ENCODE measurements around the gene VEPH1. TPM values are rescaled to one million over a fixed set of nuclear protein-coding genes. Genes with fewer than 3 reads are reported as not detected.

Gene VEPH1
- total and polyA plus RNA-seq, 11 donors, result 0.40 to 0.79 (median 0.45) TPM; not detected in 6

GRCh38 chr3:157512534-157512933 is 9.3 kb upstream of the VEPH1 start:
- intact Hi-C loops (cut with DNase I), result no loop called here
- H3K27ac ChIP-seq, result no peak overlapping the region
- no peak for ATAC-seq
- H3K4me1 ChIP-seq, result no peaks in the 10 kb centered on the region
- TF ChIP-seq POLR2A (IDR thresholded peaks at IDR 0.05) (no peak), CTCF (IDR thresholded peaks at IDR 0.05) (no peak)
- DNase-seq, result peak in 1 of 5 donors; percentile 14
- H3K36me3 ChIP-seq, result no peaks in the 10 kb centered on the region
- 74 to 86% (median 83%) methylated on average over 5 of the region's 5 CpGs for WGBS, 4 donors
- H3K9me3 ChIP-seq, result no peaks in the 10 kb centered on the region
- peaks cover 0 to 1% (median 0%) of the 10 kb centered on the region in 9 donors for H3K27me3 ChIP-seq
- H3K4me3 ChIP-seq, result no peak overlapping the region

- H3K4me3 ChIP-seq, result no peak overlapping the region
- no peaks in the 10 kb centered on the region for H3K4me1 ChIP-seq
- no peaks in the 10 kb centered on the region for H3K36me3 ChIP-seq
- intact Hi-C loops (cut with DNase I), result no loop called here
- WGBS, 4 donors, result 70 to 84% (median 73%) methylated on average over 1 of the region's 1 CpG
- H3K27ac ChIP-seq, result no peak overlapping the region
- no peak for DNase-seq
- TF ChIP-seq POLR2A (IDR thresholded peaks at IDR 0.05) (no peak), CTCF (IDR thresholded peaks at IDR 0.05) (no peak)
- no peak for ATAC-seq
- H3K27me3 ChIP-seq, result peaks cover 0 to 11% (median 0%) of the 10 kb centered on the region in 9 donors
- peaks cover 0 to 2% (median 0%) of the 10 kb centered on the region in 12 donors for H3K9me3 ChIP-seq
These were observed 5.2 kb upstream of the VEPH1 start for GRCh38 chr3:157508461-157508860.

- no peak for DNase-seq
- 51 to 71% (median 62%) methylated on average over 4 of the region's 4 CpGs for WGBS, 4 donors
- Histone ChIP-seq H3K4me1 (peaks cover 0 to 14% (median 4%) of the 10 kb centered on the region in 12 donors), H3K27me3 (peaks cover 0 to 37% (median 7%) of the 10 kb centered on the region in 9 donors), H3K4me3 (no peak overlapping the region), H3K36me3 (no peaks in the 10 kb centered on the region), H3K27ac (no peak overlapping the region), H3K9me3 (peaks cover 0 to 2% (median 0%) of the 10 kb centered on the region in 12 donors)
- intact Hi-C loops (cut with DNase I), result no loop called here
- TF ChIP-seq POLR2A (IDR thresholded peaks at IDR 0.05) (no peak), CTCF (IDR thresholded peaks at IDR 0.05) (no peak)
- no peak for ATAC-seq
These were observed 1.4 kb downstream of the VEPH1 start for GRCh38 chr3:157501863-157502262.

- Histone ChIP-seq H3K9me3 (no peaks in the 10 kb centered on the region), H3K27ac (no peak overlapping the region), H3K4me3 (peak overlapping the region in 1 of 12 donors; percentile 52), H3K4me1 (peaks cover 0 to 14% (median 4%) of the 10 kb centered on the region in 12 donors), H3K36me3 (no peaks in the 10 kb centered on the region), H3K27me3 (peaks cover 0 to 34% (median 7%) of the 10 kb centered on the region in 9 donors)
- DNase-seq, result no peak
- ATAC-seq, result no peak
- WGBS, 4 donors, result 50 to 59% (median 51%) methylated on average over 4 of the region's 4 CpGs
- TF ChIP-seq POLR2A (IDR thresholded peaks at IDR 0.05), result no peak
- intact Hi-C loops (cut with DNase I), result no loop called here
These were observed 3.0 kb downstream of the VEPH1 start for GRCh38 chr3:157500232-157500631.
